GM23338 (cell line): ENCODE results near the gene GUCA2B. TPM values are rescaled to one million over a fixed set of nuclear protein-coding genes. Genes with fewer than 3 reads are reported as not detected.

Source experiments
- ATAC-seq: fragments of 200-7000 bp; cut with Tn5 transposase; 3 replicates; pipeline ENCODE4 v1.9.1; 2020
- DNase-seq: peaks from one replicate; pipeline ENCODE4 v3.0.0-alpha.2; 2015; ENCODE audit warnings: low spot score
- H2AFZ ChIP-seq: fragments of 200-600 bp; sonication (generic); 2 replicates; pipeline ENCODE4 v1.8.0; 2016; ENCODE audit warnings: antibody characterized with exemption, mild to moderate bottlenecking, moderate library complexity
- H3F3A ChIP-seq: fragments of 200-600 bp; sonication (generic); replicated peaks from 2 replicates; pipeline ENCODE4 v1.8.0; 2017; ENCODE audit warnings: antibody characterized with exemption, mixed run types, low read depth
- H3K27ac ChIP-seq: fragments of 200-600 bp; sonication (generic); 2 replicates; pipeline ENCODE4 v1.6.1; 2016; ENCODE audit warnings: low read depth
- H3K27me3 ChIP-seq: fragments of 200-600 bp; sonication (generic); 2 replicates; pipeline ENCODE4 v1.8.0; 2016; ENCODE audit warnings: mild to moderate bottlenecking, mixed run types, moderate library complexity; ENCODE audit not compliant: insufficient read depth
- H3K36me3 ChIP-seq: fragments of 200-600 bp; sonication (generic); 2 replicates; pipeline ENCODE4 v1.8.0; 2016; ENCODE audit warnings: mild to moderate bottlenecking; ENCODE audit not compliant: insufficient read depth
- H3K4me1 ChIP-seq: fragments of 200-600 bp; sonication (generic); 2 replicates; pipeline ENCODE4 v1.8.0; 2016; ENCODE audit warnings: mild to moderate bottlenecking, moderate library complexity; ENCODE audit not compliant: insufficient read depth
- H3K4me2 ChIP-seq: fragments of 200-600 bp; sonication (generic); 2 replicates; pipeline ENCODE4 v1.7.1; 2017; ENCODE audit warnings: mixed run types
- H3K4me3 ChIP-seq: fragments of 200-600 bp; sonication (generic); 2 replicates; pipeline ENCODE4 v1.6.1; 2016; ENCODE audit warnings: mixed run types
- H3K79me2 ChIP-seq: fragments of 200-600 bp; sonication (generic); replicated peaks from 2 replicates; pipeline ENCODE4 v1.8.0; 2017; ENCODE audit warnings: mild to moderate bottlenecking; ENCODE audit not compliant: insufficient read depth
- H3K9me2 ChIP-seq: fragments of 200-600 bp; sonication (generic); 2 replicates; pipeline ENCODE4 v1.8.0; 2017; ENCODE audit not compliant: insufficient read depth
- H4K20me1 ChIP-seq: fragments of 200-600 bp; sonication (generic); replicated peaks from 2 replicates; pipeline ENCODE4 v1.8.0; 2017; ENCODE audit warnings: mild to moderate bottlenecking; ENCODE audit not compliant: insufficient read depth
- H3K27ac Mint-ChIP-seq: 2 replicates; pipeline ENCODE4 v1.8.0; 2020; ENCODE audit warnings: inconsistent platforms, mild to moderate bottlenecking, moderate library complexity, mixed read lengths
- H3K27me3 Mint-ChIP-seq: 3 replicates; pipeline ENCODE4 v1.8.0; 2022; ENCODE audit warnings: low read depth, mild to moderate bottlenecking, moderate library complexity, mixed read lengths, inconsistent platforms; ENCODE audit not compliant: insufficient read depth, poor library complexity
- H3K36me3 Mint-ChIP-seq: 3 replicates; pipeline ENCODE4 v1.8.0; 2021; ENCODE audit warnings: low read depth, mild to moderate bottlenecking, inconsistent platforms, moderate library complexity, mixed read lengths
- H3K4me1 Mint-ChIP-seq: 3 replicates; pipeline ENCODE4 v1.8.0; 2020; ENCODE audit warnings: mild to moderate bottlenecking, inconsistent platforms, mixed read lengths
- H3K4me3 Mint-ChIP-seq: 3 replicates; pipeline ENCODE4 v1.8.0; 2021; ENCODE audit warnings: moderate library complexity, mild to moderate bottlenecking, inconsistent platforms, mixed read lengths
- H3K9me3 Mint-ChIP-seq: 3 replicates; pipeline ENCODE4 v1.8.0; 2020; ENCODE audit warnings: moderate library complexity, mild to moderate bottlenecking, inconsistent platforms, mixed read lengths
- NANOG ChIP-seq: IDR thresholded peaks from 2 replicates; pipeline ENCODE4 v1.6.1; 2016; ENCODE audit warnings: antibody characterized with exemption, borderline replicate concordance
- POLR2AphosphoS5 ChIP-seq: IDR thresholded peaks from 2 replicates; pipeline ENCODE4 v1.6.1; 2016; ENCODE audit warnings: antibody characterized with exemption, low read depth
- STAT1 ChIP-seq: IDR thresholded peaks from one replicate; pipeline ENCODE4 v1.6.1; 2016; ENCODE audit warnings: antibody characterized with exemption; ENCODE audit not compliant: unreplicated experiment
- ZNF114 ChIP-seq: fragments of 250-450 bp; sonication (Bioruptor Pico); IDR thresholded peaks from 2 replicates; pipeline ENCODE4 v1.5.0; 2020; ENCODE audit warnings: mild to moderate bottlenecking, moderate library complexity
- polyA plus RNA-seq: library from polyadenylated mRNA; unstranded; fragments of >200 nt; fragmentation: Nextera tagmentation; extraction: Ambion mirVana; gene quantifications from 2 replicates; pipeline ENCODE4 v1.2.1, GENCODE V29; 2016
- total RNA-seq: library from RNA; depleted of rRNA; stranded (reverse); fragments of >200 nt; shearing (Covaris generic); gene quantifications from 2 replicates; pipeline ENCODE4 v1.2.3, GENCODE V29; 2014
- TF ChIP-seq, protein P1 (sequence below): fragments of 250-450 bp; sonication (Bioruptor Pico); IDR thresholded peaks from 2 replicates; pipeline ENCODE4 v1.5.0; 2020; ENCODE audit warnings: mild to moderate bottlenecking, moderate library complexity
- TF ChIP-seq, protein P2 (sequence below), 2 experiments: fragments of 200-600 bp in 1 of 2; sonication (generic) in 1 of 2; conservative IDR thresholded peaks; 2 replicates each; pipeline versions ENCODE4 v1.5.1 to v1.6.1; 2016 to 2017; ENCODE audit warnings: antibody characterized with exemption in 2 of 2, low read depth in 2 of 2, mild to moderate bottlenecking in 2 of 2, moderate library complexity in 1 of 2
- TF ChIP-seq, protein P3 (sequence below): IDR thresholded peaks from one replicate; pipeline ENCODE4 v1.6.1; 2018; ENCODE audit warnings: antibody characterized with exemption; ENCODE audit not compliant: unreplicated experiment

GUCA2B gene
- total and polyA plus RNA-seq, 2 experiments from 2014 or later: not detected

DNA sequence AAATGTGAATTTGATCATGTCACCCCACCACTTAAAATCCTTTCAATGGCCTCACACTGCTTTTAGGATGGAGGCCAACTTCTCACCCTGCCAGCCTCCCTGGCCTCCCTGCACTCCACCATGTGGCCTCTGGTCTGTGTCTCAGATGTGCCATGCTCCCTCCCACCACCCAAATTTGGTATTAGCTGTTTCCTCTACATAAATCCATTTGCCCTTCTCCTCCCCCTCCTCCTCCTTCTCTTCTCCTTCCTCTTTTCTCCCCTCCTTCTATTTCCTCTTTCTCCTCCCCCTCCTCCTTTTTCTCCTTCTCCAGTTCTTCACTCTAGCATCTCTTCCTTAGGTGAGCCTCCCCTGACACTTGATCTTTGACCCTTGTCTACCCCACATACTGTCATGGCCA is 16.7 kb upstream of the GUCA2B start:
- no peaks in the 10 kb centered on the region; the same call in 2 of the 3 replicates for H3K9me3 Mint-ChIP-seq
- TF ChIP-seq, protein P1, sequence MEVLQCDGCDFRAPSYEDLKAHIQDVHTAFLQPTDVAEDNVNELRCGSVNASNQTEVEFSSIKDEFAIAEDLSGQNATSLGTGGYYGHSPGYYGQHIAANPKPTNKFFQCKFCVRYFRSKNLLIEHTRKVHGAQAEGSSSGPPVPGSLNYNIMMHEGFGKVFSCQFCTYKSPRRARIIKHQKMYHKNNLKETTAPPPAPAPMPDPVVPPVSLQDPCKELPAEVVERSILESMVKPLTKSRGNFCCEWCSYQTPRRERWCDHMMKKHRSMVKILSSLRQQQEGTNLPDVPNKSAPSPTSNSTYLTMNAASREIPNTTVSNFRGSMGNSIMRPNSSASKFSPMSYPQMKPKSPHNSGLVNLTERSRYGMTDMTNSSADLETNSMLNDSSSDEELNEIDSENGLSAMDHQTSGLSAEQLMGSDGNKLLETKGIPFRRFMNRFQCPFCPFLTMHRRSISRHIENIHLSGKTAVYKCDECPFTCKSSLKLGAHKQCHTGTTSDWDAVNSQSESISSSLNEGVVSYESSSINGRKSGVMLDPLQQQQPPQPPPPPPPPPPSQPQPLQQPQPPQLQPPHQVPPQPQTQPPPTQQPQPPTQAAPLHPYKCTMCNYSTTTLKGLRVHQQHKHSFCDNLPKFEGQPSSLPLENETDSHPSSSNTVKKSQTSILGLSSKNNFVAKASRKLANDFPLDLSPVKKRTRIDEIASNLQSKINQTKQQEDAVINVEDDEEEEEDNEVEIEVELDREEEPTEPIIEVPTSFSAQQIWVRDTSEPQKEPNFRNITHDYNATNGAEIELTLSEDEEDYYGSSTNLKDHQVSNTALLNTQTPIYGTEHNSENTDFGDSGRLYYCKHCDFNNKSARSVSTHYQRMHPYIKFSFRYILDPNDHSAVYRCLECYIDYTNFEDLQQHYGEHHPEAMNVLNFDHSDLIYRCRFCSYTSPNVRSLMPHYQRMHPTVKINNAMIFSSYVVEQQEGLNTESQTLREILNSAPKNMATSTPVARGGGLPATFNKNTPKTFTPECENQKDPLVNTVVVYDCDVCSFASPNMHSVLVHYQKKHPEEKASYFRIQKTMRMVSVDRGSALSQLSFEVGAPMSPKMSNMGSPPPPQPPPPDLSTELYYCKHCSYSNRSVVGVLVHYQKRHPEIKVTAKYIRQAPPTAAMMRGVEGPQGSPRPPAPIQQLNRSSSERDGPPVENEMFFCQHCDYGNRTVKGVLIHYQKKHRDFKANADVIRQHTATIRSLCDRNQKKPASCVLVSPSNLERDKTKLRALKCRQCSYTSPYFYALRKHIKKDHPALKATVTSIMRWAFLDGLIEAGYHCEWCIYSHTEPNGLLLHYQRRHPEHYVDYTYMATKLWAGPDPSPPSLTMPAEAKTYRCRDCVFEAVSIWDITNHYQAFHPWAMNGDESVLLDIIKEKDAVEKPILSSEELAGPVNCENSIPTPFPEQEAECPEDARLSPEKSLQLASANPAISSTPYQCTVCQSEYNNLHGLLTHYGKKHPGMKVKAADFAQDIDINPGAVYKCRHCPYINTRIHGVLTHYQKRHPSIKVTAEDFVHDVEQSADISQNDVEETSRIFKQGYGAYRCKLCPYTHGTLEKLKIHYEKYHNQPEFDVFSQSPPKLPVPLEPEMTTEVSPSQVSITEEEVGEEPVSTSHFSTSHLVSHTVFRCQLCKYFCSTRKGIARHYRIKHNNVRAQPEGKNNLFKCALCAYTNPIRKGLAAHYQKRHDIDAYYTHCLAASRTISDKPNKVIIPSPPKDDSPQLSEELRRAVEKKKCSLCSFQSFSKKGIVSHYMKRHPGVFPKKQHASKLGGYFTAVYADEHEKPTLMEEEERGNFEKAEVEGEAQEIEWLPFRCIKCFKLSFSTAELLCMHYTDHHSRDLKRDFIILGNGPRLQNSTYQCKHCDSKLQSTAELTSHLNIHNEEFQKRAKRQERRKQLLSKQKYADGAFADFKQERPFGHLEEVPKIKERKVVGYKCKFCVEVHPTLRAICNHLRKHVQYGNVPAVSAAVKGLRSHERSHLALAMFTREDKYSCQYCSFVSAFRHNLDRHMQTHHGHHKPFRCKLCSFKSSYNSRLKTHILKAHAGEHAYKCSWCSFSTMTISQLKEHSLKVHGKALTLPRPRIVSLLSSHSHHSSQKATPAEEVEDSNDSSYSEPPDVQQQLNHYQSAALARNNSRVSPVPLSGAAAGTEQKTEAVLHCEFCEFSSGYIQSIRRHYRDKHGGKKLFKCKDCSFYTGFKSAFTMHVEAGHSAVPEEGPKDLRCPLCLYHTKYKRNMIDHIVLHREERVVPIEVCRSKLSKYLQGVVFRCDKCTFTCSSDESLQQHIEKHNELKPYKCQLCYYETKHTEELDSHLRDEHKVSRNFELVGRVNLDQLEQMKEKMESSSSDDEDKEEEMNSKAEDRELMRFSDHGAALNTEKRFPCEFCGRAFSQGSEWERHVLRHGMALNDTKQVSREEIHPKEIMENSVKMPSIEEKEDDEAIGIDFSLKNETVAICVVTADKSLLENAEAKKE (CRISPR knock-in tag): no peak
- no peak for TF ChIP-seq ZNF114 (CRISPR knock-in tag)
- no peak for TF ChIP-seq NANOG
- no peak for TF ChIP-seq STAT1
- TF ChIP-seq, protein P2, sequence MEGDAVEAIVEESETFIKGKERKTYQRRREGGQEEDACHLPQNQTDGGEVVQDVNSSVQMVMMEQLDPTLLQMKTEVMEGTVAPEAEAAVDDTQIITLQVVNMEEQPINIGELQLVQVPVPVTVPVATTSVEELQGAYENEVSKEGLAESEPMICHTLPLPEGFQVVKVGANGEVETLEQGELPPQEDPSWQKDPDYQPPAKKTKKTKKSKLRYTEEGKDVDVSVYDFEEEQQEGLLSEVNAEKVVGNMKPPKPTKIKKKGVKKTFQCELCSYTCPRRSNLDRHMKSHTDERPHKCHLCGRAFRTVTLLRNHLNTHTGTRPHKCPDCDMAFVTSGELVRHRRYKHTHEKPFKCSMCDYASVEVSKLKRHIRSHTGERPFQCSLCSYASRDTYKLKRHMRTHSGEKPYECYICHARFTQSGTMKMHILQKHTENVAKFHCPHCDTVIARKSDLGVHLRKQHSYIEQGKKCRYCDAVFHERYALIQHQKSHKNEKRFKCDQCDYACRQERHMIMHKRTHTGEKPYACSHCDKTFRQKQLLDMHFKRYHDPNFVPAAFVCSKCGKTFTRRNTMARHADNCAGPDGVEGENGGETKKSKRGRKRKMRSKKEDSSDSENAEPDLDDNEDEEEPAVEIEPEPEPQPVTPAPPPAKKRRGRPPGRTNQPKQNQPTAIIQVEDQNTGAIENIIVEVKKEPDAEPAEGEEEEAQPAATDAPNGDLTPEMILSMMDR (conservative IDR thresholded peaks at IDR 0.05; ENCODE audit: low read depth in 2 of 2): no peak
- TF ChIP-seq POLR2AphosphoS5: no peak
- TF ChIP-seq, protein P3, sequence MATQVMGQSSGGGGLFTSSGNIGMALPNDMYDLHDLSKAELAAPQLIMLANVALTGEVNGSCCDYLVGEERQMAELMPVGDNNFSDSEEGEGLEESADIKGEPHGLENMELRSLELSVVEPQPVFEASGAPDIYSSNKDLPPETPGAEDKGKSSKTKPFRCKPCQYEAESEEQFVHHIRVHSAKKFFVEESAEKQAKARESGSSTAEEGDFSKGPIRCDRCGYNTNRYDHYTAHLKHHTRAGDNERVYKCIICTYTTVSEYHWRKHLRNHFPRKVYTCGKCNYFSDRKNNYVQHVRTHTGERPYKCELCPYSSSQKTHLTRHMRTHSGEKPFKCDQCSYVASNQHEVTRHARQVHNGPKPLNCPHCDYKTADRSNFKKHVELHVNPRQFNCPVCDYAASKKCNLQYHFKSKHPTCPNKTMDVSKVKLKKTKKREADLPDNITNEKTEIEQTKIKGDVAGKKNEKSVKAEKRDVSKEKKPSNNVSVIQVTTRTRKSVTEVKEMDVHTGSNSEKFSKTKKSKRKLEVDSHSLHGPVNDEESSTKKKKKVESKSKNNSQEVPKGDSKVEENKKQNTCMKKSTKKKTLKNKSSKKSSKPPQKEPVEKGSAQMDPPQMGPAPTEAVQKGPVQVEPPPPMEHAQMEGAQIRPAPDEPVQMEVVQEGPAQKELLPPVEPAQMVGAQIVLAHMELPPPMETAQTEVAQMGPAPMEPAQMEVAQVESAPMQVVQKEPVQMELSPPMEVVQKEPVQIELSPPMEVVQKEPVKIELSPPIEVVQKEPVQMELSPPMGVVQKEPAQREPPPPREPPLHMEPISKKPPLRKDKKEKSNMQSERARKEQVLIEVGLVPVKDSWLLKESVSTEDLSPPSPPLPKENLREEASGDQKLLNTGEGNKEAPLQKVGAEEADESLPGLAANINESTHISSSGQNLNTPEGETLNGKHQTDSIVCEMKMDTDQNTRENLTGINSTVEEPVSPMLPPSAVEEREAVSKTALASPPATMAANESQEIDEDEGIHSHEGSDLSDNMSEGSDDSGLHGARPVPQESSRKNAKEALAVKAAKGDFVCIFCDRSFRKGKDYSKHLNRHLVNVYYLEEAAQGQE: no peak
- Histone ChIP-seq H3F3A (no peaks in the 10 kb centered on the region), H3K27ac (no peak overlapping the region), H4K20me1 (no peaks in the 10 kb centered on the region), H3K79me2 (no peaks in the 10 kb centered on the region), H3K4me2 (no peak overlapping the region), H2AFZ (no peak overlapping the region), H3K9me2 (0 out of 2 replicates have a peak, but pooled peaks cover 3% of the 10 kb centered on the region), H3K36me3 (no peaks in the 10 kb centered on the region), H3K4me3 (no peak overlapping the region), H3K4me1 (no peaks in the 10 kb centered on the region), H3K27me3 (no peaks in the 10 kb centered on the region)
- no peaks in the 10 kb centered on the region for H3K36me3 Mint-ChIP-seq
- ATAC-seq (no peak), DNase-seq (no peak)
- no peaks in the 10 kb centered on the region for H3K27me3 Mint-ChIP-seq
- H3K4me3 Mint-ChIP-seq: no peak overlapping the region
- H3K27ac Mint-ChIP-seq: no peak overlapping the region
- no peaks in the 10 kb centered on the region for H3K4me1 Mint-ChIP-seq
